WI38 (cell line): ENCODE data around the gene C8A.

Source experiments
- H3K4me3 ChIP-seq: 2 replicates; pipeline ENCODE4 v1.5.1; 2011; ENCODE audit warnings: low read depth, mild to moderate bottlenecking, control low read depth, low read length
- CTCF ChIP-seq: IDR thresholded peaks from 2 replicates; pipeline ENCODE4 v1.5.1; 2012; ENCODE audit warnings: low read depth, mild to moderate bottlenecking, control low read depth, low read length

The C8A gene

GRCh38 chr1:56817716-56818463 lies 36.7 kb upstream of the C8A start:
- no peak for TF ChIP-seq CTCF
- no peak overlapping the region for H3K4me3 ChIP-seq

GRCh38 chr1:56819387-56819899 lies 35.2 kb upstream of the C8A start, which contains the start of gene FYB2:
Gene FYB2 (minus strand): TSS chr1:56819404. CDS start chr1:56819290, 114 bp downstream.
- no peak within 1 kb of the TSS for H3K4me3 ChIP-seq
- no peak for TF ChIP-seq CTCF

GRCh38 chr1:56820755-56821461 lies 33.7 kb upstream of the C8A start:
- peak; percentile 99 for TF ChIP-seq CTCF
- H3K4me3 ChIP-seq, result no peak overlapping the region

GRCh38 chr1:56821462-56821797 lies 33.2 kb upstream of the C8A start:
- no peak overlapping the region for H3K4me3 ChIP-seq
- no peak for TF ChIP-seq CTCF

- no peak for TF ChIP-seq CTCF
- no peak overlapping the region for H3K4me3 ChIP-seq
Measured at GRCh38 chr1:56824271-56824670, 30.3 kb upstream of the C8A start.

- TF ChIP-seq CTCF, result no peak
- no peak overlapping the region for H3K4me3 ChIP-seq
Measured at GRCh38 chr1:56824938-56825337, 29.7 kb upstream of the C8A start.

GRCh38 chr1:56825436-56825835 lies 29.2 kb upstream of the C8A start:
- H3K4me3 ChIP-seq, result no peak overlapping the region
- no peak for TF ChIP-seq CTCF
